HuH-7 (cell line): ENCODE data around the gene ALDH1A3.

Experiments used
- DNase-seq: peaks from one replicate; pipeline ENCODE4 v3.0.0; 2011; ENCODE audit warnings: low spot score

Gene ALDH1A3

GRCh38 chr15:100885116-100885515 is 5.5 kb downstream of the ALDH1A3 start:
- no peak for DNase-seq

DNA sequence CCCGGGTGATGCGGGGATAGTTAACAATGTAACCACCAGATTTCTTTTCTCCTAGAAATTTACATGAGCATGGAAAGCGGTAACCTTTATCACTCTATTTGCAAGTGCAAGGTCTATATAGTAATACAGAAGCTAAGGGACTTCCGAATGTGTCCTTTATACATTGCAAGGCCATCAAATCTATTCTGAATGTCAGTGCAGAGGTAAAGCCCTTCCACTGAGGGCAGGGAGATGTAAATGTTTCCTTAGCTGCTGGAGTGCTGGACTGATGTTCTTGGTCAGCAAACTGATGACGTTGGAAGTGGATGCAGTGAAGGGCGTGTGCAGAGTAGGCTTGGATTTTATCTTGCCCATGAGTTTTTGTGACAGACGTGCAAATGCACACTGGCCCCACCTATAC is 6.2 kb downstream of the ALDH1A3 start:
- DNase-seq = no peak

DNA sequence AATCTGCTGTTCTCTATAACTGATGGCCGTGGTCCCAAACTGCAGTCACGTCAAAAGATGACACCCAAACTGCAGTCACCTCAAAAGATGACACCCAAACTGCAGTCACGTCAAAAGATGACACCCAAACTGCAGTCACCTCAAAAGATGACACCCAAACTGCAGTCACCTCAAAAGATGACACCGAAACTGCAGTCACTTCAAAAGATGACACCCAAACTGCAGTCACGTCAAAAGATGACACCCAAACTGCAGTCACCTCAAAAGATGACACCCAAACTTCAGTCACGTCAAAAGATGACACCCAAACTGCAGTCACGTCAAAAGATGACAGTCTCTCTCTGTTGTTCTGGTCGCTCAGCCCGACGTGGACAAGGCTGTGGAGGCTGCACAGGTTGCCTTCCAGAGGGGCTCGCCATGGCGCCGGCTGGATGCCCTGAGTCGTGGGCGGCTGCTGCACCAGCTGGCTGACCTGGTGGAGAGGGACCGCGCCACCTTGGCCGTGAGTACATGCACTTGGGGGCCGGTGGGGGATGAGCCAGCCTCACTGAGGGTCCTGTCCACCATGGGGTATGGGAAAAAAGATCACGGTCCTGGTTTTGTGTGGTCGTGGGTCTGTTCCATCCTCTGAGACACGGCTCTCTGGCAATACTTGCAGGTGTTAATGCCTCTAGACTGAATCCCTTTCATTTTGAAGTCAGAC is 7.7 kb downstream of the ALDH1A3 start:
- no peak for DNase-seq

GRCh38 chr15:100889385-100890050 is 9.9 kb downstream of the ALDH1A3 start:
- DNase-seq = no peak

- no peak for DNase-seq
These were observed 10.6 kb downstream of the ALDH1A3 start for GRCh38 chr15:100890051-100890720.

DNA sequence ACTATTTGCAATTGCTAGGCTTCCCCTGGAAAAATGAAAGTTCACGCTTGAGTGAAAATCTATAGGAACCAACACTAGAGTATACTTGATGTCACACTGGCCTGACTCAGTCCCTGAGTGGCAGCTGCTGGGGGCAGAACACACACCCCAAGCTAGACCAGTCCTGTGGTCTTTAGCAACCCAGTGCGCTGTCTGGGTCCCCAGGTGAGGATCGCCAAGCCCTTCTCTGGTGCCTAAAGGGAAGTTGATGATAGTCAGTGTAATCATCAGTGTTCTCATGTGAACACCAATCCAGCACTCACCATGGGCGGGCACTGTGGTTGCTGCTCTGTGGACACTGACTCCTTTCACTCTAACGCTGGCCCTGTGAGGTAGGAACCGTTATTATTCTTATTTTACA is 11.2 kb downstream of the ALDH1A3 start:
- DNase-seq = no peak

DNA sequence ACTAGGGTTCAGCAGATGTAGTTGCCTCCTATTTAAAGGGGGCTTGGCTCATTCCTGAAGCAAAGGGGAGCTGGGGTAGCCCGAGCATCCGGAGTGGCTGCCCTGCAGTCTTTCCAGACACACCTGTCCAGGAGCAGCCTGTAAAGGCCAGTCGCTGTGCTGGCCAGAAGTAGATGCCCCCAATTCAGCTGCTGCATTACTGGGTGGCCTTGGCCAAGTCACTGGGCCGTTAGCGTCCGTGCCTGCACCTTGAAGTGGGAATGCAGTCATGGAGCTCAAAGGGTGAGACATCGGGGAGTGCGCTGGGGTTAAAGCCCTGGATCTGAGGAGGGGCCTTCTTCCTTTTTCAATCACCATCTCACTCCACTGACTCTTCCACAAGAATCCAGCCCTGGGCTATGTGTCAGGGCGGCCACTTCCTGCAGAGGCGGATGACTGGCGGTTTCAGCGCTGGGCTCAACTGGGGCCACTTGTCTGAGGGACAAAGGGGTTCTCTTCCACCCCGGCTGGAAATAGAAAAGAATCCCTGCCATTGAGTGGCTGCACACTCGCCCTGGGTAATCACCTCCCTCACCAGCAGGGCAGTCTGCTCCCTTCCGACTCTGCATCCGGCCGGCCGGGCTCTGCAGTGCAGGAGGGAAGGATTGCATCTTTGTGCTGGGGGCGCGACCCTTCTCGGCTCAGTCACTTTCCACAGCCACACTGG is 11.8 kb downstream of the ALDH1A3 start:
- no peak for DNase-seq

GRCh38 chr15:100892013-100892355 is 12.4 kb downstream of the ALDH1A3 start:
- no peak for DNase-seq

DNA sequence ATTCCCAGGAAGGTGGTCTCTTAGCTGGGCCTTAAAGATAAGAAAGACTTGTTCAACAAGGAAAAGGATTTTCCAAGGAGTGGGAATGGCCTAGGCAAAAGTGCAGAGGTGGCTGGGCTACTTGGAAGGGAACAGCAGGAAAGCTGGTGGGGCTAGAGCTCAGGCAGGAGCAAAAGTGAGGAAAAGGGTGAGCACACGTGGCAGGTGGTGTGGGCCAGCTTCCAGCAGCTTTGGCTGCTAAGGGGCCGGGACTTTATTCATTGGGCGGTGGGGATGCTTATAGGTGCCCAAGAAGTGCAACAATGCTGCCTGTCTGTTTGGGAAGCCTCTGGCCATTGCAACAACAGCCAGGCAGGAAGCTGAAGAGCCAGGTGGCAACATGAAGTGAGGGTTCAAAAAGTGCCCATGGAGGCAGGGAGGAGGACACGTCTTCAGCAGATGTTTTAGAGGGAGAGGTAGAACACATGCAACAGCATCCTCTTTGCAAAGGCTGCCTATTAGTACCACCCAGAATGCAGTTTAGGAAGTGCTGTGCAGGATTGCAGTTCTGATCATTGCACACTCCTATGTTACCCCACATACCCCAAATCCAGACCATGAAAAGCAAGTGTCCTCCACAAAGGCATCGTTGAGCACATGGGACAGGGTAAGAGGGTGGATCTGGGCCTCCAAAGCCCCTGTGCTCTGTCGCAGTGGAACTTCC is 13.8 kb downstream of the ALDH1A3 start:
- no peak for DNase-seq

DNA sequence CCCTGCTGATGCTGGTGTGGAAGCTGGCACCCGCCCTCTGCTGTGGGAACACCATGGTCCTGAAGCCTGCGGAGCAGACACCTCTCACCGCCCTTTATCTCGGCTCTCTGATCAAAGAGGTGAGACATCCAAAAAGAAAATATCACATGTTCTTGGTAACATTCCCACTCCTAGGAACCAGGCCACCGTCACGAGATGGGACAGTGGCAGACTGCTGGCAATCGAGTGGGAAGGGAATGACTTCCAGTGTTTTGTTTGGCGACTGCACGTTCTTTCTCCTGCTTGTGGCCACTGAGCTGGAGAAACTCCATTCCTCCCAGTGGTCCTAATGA is 14.3 kb downstream of the ALDH1A3 start:
- no peak for DNase-seq

GRCh38 chr15:100895721-100896120 is 16.1 kb downstream of the ALDH1A3 start:
- DNase-seq = no peak

DNA sequence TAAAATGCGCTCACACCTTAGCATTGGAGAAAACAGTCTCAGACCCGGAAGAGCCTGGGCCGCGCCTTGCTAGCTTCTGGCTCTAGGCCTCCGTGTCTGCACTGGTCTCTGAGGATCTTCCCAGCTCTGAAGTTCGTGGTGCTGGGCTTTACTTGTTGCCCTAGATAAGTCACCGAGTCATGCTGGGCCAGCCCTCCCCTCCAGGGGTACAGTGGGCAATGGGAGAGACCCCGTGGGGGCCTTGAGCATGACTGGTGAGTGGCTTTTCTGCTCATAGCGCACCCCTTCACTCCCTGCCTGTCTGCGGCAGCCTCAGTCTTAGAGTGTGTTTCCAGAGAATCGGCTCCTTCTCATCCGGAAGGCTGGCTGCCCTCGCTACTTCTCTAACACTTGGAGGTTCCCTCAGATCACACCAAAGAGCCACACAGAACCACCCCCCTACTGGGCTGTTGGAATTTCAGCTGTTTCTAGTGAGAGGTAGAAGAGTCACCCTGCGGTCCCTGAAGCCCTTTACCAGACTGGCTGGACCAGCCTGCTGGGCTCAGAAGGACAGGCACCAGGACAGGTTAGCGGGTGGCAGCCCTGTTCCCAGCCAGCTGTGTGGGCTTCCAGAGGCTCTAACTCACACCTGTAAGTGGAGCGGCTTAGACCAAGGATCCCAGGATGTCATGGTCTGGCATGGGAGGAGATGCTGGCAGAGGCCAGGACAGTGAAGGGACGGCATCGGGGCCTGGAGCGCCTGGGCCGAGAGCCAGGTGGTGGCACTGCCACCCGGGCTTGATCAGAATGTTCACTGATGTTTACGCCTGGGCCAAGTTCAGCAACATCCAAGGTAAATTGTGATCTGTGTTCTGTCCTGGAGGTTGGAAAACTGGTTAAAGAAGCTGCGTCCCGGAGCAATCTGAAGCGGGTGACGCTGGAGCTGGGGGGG is 17.9 kb downstream of the ALDH1A3 start:
- no peak for DNase-seq

DNA sequence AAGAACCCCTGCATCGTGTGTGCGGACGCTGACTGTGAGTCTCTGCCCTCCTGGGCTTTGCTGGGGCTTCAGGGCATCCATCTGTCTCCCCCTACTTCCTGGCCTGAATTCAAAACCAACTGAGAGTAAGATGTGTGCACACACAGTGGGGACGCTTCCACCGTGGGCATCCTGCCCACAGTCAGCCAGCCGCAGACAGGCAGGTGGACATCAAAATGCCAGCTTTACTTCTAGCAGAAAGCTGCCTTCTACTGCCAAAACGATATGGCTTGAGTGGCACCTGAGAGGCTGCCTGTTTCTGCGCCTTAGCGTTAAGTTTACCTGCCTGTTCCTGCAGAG is 18.5 kb downstream of the ALDH1A3 start:
- no peak for DNase-seq

- no peak for DNase-seq
These were observed 19.2 kb downstream of the ALDH1A3 start for GRCh38 chr15:100898661-100899462.

- DNase-seq = no peak
These were observed 20.0 kb downstream of the ALDH1A3 start for GRCh38 chr15:100899601-100900000.

DNA sequence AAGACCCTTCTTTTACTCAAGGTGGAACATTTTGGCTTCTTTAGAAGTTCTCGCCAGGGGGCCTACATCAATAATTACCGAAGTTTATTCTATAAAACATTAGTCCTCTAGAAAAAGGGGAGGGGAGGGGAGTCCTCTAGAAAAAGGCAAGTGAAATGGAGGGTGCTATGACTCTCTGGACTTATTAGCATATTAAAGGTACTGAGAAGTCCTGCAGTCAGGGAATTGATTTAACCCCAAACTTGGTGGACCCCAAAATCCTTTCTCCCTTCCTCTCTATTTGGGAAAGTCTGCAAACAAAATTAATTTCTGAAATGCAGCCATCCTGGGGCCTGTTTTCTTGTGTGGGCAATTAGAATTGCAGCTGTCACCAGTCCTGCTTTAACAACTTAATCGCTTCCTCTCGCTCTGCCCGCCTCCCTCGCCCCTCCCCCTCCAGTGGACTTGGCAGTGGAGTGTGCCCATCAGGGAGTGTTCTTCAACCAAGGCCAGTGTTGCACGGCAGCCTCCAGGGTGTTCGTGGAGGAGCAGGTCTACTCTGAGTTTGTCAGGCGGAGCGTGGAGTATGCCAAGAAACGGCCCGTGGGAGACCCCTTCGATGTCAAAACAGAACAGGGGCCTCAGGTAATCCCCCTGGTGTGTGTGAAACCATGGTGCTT is 20.6 kb downstream of the ALDH1A3 start:
- DNase-seq = no peak

DNA sequence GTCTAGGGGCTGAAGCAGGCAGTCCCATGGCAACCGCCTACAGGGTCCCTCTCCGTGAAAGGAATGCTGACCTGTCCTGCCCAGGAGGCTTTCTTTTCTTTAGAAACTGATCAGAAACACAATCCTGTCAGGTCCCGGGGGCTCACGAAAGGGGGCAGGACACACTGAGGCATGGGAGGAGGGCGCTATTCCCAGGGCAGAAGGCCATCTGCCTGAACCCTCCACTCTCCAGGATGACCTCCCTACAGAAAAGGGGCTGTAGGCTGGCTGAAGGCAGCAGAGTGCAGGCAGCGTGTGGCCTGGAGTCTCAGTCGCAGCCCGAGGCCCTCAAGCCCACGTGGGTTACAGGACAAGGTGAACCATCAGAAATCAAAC is 21.2 kb downstream of the ALDH1A3 start:
- DNase-seq = no peak

- no peak for DNase-seq
These were observed 21.7 kb downstream of the ALDH1A3 start for GRCh38 chr15:100901296-100901695.

DNA sequence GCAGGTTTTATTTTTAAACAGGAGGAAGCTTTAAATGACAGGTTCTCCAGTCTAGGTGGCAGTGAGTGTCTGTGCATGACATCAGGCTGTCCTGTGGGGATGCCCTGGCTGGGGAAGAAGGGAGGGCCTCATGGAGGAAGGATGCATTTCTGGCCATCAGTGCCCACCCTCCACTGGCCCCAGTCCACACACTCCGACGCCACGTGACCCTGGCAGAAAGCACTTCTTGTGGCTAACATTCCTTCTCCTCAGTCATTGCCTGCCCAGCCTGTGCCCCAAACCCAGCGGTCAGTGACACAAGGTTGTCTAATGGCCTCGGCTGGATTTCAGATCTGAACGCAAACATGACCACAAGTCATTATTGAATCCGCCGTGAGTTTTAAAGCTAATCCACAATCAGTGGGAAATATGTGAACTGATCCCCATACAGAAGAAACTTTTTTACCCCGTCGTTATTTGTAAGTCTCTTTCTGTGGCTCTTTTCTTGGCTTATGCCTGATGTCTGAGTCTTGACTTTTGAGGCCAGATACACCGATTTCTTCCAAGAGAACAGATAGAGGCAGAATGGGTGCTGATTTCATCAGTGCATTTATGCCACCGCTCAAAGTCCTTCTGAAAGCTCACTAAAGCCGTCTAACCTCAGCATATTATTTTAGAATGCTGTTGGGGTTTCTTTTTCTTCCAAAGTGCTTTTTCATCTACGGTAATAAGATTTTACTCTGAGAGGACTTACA is 22.2 kb downstream of the ALDH1A3 start:
- no peak for DNase-seq
